Gastrocnemius medialis (tissue), 4 donors: ENCODE results near the gene PCAT7. TPM values are rescaled to one million over a fixed set of nuclear protein-coding genes. Genes with fewer than 3 reads are reported as not detected.
A peak's percentile ranks its signal among the peaks of the same experiment; 100 is the strongest.

Experiments used
- ATAC-seq, 2 donors: fragments of 150-250 bp; one replicate each; pipeline ENCODE4 v1.9.1; 2016
- DNase-seq, 2 donors: peaks; one replicate each; pipeline ENCODE4 v3.0.0-alpha.2; 2019
- H3K27ac ChIP-seq, 4 donors: fragments of 200-600 bp; sonication (generic); 1 replicate in 1 of 4; 2 replicates in 3 of 4; pipeline ENCODE4 v1.5.1; 2016 to 2018; ENCODE audit warnings: mild to moderate bottlenecking in 2 of 4, moderate library complexity in 1 of 4
- H3K27me3 ChIP-seq, 3 donors: fragments of 200-600 bp; sonication (generic) in 2 of 3; 1 replicate in 1 of 3; 2 replicates in 2 of 3; pipeline versions ENCODE4 v1.5.1 to v1.6.0; 2016 to 2019; ENCODE audit warnings: mild to moderate bottlenecking in 1 of 3, moderate library complexity in 1 of 3
- H3K36me3 ChIP-seq, 2 donors: fragments of 200-600 bp; sonication (generic) in 1 of 2; one replicate each; pipeline ENCODE4 v1.5.1; 2017 to 2018
- H3K4me1 ChIP-seq, 2 donors: fragments of 200-600 bp; sonication (generic) in 1 of 2; one replicate each; pipeline ENCODE4 v1.5.1; 2016 to 2017; ENCODE audit warnings: mild to moderate bottlenecking in 2 of 2
- H3K4me3 ChIP-seq, 4 donors: fragments of 200-600 bp; sonication (generic) in 3 of 4; 1 replicate in 1 of 4; 2 replicates in 3 of 4; pipeline ENCODE4 v1.5.1; 2016 to 2019; ENCODE audit warnings: mild to moderate bottlenecking in 2 of 4
- H3K9me3 ChIP-seq, 3 donors: fragments of 200-600 bp; sonication (generic) in 2 of 3; 1 replicate in 1 of 3; 2 replicates in 2 of 3; pipeline ENCODE4 v1.5.1; 2016 to 2019
- CTCF ChIP-seq, 5 experiments: fragments of 450-650 bp in 3 of 5; fragments of 200-600 bp in 2 of 5; sonication (generic) in 2 of 5; IDR thresholded peaks in 4 of 5; conservative IDR thresholded peaks in 1 of 5; 1 replicate in 4 of 5; 2 replicates in 1 of 5; pipeline ENCODE4 v1.5.1; 2016 to 2019; ENCODE audit warnings: antibody characterized with exemption in 5 of 5, mild to moderate bottlenecking in 3 of 5, moderate library complexity in 3 of 5
- POLR2A ChIP-seq, 2 donors: fragments of 450-650 bp; IDR thresholded peaks; one replicate each; pipeline ENCODE4 v1.6.1; 2017; ENCODE audit warnings: antibody characterized with exemption in 2 of 2, mild to moderate bottlenecking in 2 of 2, moderate library complexity in 2 of 2
- in situ Hi-C, 4 donors: fragments of 200-750 bp; cut with MboI; loops; one replicate each; pipeline versions ENCODE4 v1.15.0 to v1.8.0; 2017; ENCODE audit warnings: low sequenced_read_pairs in 4 of 4
- intact Hi-C: fragments of 100-400 bp; cut with DNase I; formaldehyde crosslinking; loops from one replicate; pipeline ENCODE4 v1.15.1; 2023; ENCODE audit warnings: low total_unique reads
- total RNA-seq, 4 donors: library from RNA; depleted of rRNA; stranded (reverse); fragments of >200 nt; gene quantifications; one replicate each; pipeline versions ENCODE4 v1.1.0 to v1.2.3, GENCODE V29; 2016

The PCAT7 gene
- total RNA-seq, 4 donors from 2014 or later: not detected

GRCh38 chr9:94577036-94577435 lies 22.2 kb downstream of the PCAT7 start:
- Histone ChIP-seq H3K9me3 (no peaks in the 10 kb centered on the region), H3K27me3 (no peaks in the 10 kb centered on the region), H3K4me1 (peaks cover 3 to 10% of the 10 kb centered on the region in 2 donors), H3K36me3 (no peaks in the 10 kb centered on the region), H3K27ac (peak overlapping the region in 3 of 4 donors; percentile 21 to 74 (median 30)), H3K4me3 (no peak overlapping the region)
- intact Hi-C loops: no loop called here
- no peak for TF ChIP-seq POLR2A (IDR thresholded peaks at IDR 0.05)
- TF ChIP-seq CTCF (IDR thresholded peaks at IDR 0.05 in 4 of 5, conservative IDR thresholded peaks at IDR 0.05 in 1 of 5): no peak
- DNase-seq: no peak
- no peak for ATAC-seq
- in situ Hi-C loops: no loop called here

DNA sequence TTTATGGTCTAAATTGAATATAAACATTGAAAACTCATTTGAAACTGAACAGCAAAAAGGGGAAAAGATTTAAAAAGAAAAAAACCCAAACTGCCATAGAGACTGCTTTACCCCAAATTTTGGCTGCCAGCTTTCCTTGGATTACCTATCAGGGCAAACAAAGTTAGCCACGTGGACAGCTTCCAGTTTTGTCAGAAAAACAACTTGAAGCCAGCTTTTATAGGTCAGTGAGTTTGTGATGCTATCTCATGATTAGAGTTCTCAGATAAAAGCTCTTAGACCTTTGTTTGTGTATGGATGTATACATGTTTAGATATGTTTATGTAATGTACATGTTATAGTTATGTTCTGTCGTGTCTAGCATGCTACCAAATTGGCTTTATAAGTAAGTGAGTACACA lies 22.7 kb downstream of the PCAT7 start:
- no peak for TF ChIP-seq POLR2A (IDR thresholded peaks at IDR 0.05)
- TF ChIP-seq CTCF (IDR thresholded peaks at IDR 0.05 in 4 of 5, conservative IDR thresholded peaks at IDR 0.05 in 1 of 5): no peak
- no peaks in the 10 kb centered on the region for H3K36me3 ChIP-seq
- in situ Hi-C loops: no loop called here
- no peaks in the 10 kb centered on the region for H3K9me3 ChIP-seq
- peak overlapping the region in 3 of 4 donors; percentile 21 to 74 (median 30) for H3K27ac ChIP-seq
- peaks cover 3 to 10% of the 10 kb centered on the region in 2 donors for H3K4me1 ChIP-seq
- H3K4me3 ChIP-seq: no peak overlapping the region
- intact Hi-C loops: no loop called here
- DNase-seq (no peak), ATAC-seq (no peak)
- H3K27me3 ChIP-seq: no peaks in the 10 kb centered on the region

GRCh38 chr9:94581728-94582127 lies 26.8 kb downstream of the PCAT7 start:
- intact Hi-C loops: no loop called here

GRCh38 chr9:94584555-94584954 lies 29.7 kb downstream of the PCAT7 start:
- DNase-seq: no peak
- TF ChIP-seq POLR2A (IDR thresholded peaks at IDR 0.05) (no peak), CTCF (IDR thresholded peaks at IDR 0.05 in 4 of 5, conservative IDR thresholded peaks at IDR 0.05 in 1 of 5) (no peak)
- no peak overlapping the region for H3K4me3 ChIP-seq
- H3K27ac ChIP-seq: peak overlapping the region in 2 of 4 donors; percentile 30 to 74
- in situ Hi-C loops (no loop called here), intact Hi-C loops (no loop called here)
- no peaks in the 10 kb centered on the region for H3K27me3 ChIP-seq
- peaks cover 0 to 3% of the 10 kb centered on the region in 2 donors for H3K4me1 ChIP-seq
- no peaks in the 10 kb centered on the region for H3K36me3 ChIP-seq
- no peaks in the 10 kb centered on the region for H3K9me3 ChIP-seq
- no peak for ATAC-seq

More at GRCh38 chr9:94581728-94582127, 26.8 kb downstream of the PCAT7 start:
- H3K9me3 ChIP-seq: no peaks in the 10 kb centered on the region
- DNase-seq (no peak), ATAC-seq (no peak)
- peaks cover 7 to 10% of the 10 kb centered on the region in 2 donors for H3K4me1 ChIP-seq
- in situ Hi-C loops: no loop called here
- peak overlapping the region in 2 of 4 donors; percentile 39 to 74 for H3K27ac ChIP-seq
- TF ChIP-seq CTCF (IDR thresholded peaks at IDR 0.05 in 4 of 5, conservative IDR thresholded peaks at IDR 0.05 in 1 of 5) (no peak), POLR2A (IDR thresholded peaks at IDR 0.05) (no peak)
- H3K4me3 ChIP-seq: no peak overlapping the region
- H3K36me3 ChIP-seq: no peaks in the 10 kb centered on the region
- H3K27me3 ChIP-seq: no peaks in the 10 kb centered on the region

DNA sequence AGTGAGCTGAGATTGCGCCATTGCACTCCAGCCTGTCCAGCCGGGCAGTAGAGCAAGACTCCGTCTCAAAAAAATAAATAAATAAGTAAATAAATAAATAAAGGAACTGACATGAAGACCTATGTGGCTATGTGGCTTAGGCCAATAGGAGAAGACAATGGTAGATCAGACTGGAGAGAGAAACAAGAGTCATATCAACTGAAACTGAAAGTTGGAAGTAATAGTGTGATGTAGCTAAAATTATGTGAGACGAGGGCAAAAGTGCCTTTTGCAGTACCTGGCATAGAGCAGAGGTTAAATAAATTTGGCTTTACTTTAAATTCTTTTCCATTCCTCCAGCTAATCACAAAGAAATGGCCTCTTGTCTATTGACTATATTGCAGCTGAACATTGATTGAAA lies 31.4 kb downstream of the PCAT7 start:
- intact Hi-C loops (no loop called here), in situ Hi-C loops (no loop called here)
- H3K36me3 ChIP-seq: no peaks in the 10 kb centered on the region
- H3K4me3 ChIP-seq: no peak overlapping the region
- peak overlapping the region in 2 of 4 donors; percentile 34 to 74 for H3K27ac ChIP-seq
- H3K4me1 ChIP-seq: peaks cover 3 to 4% of the 10 kb centered on the region in 2 donors
- DNase-seq (no peak), ATAC-seq (no peak)
- TF ChIP-seq POLR2A (IDR thresholded peaks at IDR 0.05) (no peak), CTCF (IDR thresholded peaks at IDR 0.05 in 4 of 5, conservative IDR thresholded peaks at IDR 0.05 in 1 of 5) (no peak)
- no peaks in the 10 kb centered on the region for H3K27me3 ChIP-seq
- no peaks in the 10 kb centered on the region for H3K9me3 ChIP-seq
